Neural progenitor cell (in vitro differentiated cells): ENCODE results near the gene VMP1.

Experiments used
- EZH2 ChIP-seq: fragments of 200-600 bp; sonication (generic); IDR thresholded peaks from 2 replicates; pipeline ENCODE4 v1.6.1; 2017; ENCODE audit warnings: antibody characterized with exemption, mild to moderate bottlenecking, moderate library complexity
- EZH2phosphoT487 ChIP-seq: fragments of 200-600 bp; sonication (generic); IDR thresholded peaks from 2 replicates; pipeline ENCODE4 v1.6.1; 2017; ENCODE audit warnings: antibody characterized with exemption
- TF ChIP-seq, protein P1 (sequence below): fragments of 200-600 bp; sonication (generic); IDR thresholded peaks from 2 replicates; pipeline ENCODE4 v1.5.1; 2017; ENCODE audit warnings: antibody characterized with exemption, mild to moderate bottlenecking

DNA sequence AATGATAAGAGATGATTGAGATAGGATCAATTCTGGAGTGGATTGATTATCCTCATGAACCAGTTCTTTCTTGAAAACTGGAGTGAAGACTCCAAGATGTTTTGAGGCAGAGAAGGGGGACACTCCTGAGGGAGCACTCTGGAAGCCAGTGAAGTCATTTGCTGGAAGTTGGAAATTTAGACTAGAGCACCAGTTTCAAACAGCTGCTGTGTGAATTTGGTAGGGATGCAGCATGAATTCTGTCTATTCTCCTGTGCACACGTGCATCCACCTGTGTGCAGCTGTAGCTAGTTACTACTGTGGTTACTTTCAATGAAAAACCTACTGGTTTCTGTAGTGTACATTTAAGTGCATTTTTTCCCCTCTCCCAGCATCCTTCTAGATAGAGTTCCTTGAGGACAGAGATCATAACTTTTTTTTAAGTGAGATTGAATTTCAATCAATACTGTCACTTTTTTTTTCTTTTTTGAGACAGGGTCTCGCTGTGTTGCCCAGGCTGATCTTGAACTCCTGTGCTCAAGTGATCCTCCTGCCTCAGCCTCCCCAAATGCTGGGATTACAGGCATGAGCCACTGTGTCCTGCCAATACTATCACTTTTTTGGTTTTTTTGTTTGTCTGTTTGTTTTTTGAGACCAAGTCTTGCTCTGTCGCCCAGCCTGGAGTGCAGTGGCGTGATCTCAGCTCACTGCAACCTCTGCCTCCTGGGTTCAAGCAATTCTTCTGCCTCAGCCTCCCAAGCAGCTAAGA, 119.4 kb downstream of the VMP1 start:
- TF ChIP-seq, protein P1, sequence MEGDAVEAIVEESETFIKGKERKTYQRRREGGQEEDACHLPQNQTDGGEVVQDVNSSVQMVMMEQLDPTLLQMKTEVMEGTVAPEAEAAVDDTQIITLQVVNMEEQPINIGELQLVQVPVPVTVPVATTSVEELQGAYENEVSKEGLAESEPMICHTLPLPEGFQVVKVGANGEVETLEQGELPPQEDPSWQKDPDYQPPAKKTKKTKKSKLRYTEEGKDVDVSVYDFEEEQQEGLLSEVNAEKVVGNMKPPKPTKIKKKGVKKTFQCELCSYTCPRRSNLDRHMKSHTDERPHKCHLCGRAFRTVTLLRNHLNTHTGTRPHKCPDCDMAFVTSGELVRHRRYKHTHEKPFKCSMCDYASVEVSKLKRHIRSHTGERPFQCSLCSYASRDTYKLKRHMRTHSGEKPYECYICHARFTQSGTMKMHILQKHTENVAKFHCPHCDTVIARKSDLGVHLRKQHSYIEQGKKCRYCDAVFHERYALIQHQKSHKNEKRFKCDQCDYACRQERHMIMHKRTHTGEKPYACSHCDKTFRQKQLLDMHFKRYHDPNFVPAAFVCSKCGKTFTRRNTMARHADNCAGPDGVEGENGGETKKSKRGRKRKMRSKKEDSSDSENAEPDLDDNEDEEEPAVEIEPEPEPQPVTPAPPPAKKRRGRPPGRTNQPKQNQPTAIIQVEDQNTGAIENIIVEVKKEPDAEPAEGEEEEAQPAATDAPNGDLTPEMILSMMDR: no peak
- TF ChIP-seq EZH2: no peak
- no peak for TF ChIP-seq EZH2phosphoT487
